HK-2 (cell line): ENCODE measurements around the gene PNPO.

Experiments used
- DNase-seq: peaks from one replicate; pipeline ENCODE4 v3.0.0-alpha.2; 2018; ENCODE audit not compliant: unreplicated experiment

The PNPO gene

DNA sequence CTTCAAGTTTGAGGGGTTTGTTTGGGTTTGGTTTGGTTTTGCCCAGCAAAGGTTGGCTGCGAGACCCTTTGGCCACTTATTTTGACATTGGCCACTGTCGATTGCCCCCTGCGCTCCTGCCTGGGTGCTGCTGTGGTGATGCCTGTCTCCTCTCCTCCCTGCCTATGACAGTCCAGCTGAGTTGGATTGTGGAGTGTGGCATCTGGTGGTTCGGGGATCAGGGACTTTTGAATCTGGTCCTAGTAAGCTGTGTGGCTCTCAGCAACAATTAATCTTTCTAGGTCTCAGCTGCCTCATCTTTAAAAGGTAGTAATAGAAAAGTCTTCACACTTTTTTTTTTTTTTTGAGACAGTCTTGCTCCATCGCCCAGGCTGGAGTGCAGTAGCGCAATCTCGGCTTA lies 56.7 kb downstream of the PNPO start:
- DNase-seq: no peak
